GM18502 (cell line): Measurements from ENCODE around the gene KIF27.
"Not testable (repeated sequence)": the region's sequence is repeated elsewhere in the genome, so short reads cannot be mapped to it uniquely, and the experiment has no call there.

Source experiments
- ATAC-seq: cut with Tn5 transposase; IDR thresholded peaks from one replicate; pipeline ENCODE4 v1.9.1; 2021; ENCODE audit warnings: mild to moderate bottlenecking; ENCODE audit not compliant: unreplicated experiment, poor library complexity

Gene KIF27

GRCh38 chr9:83817011-83817355, 104.2 kb downstream of the KIF27 start:
- not testable (repeated sequence) for ATAC-seq

GRCh38 chr9:83815120-83815519, 106.1 kb downstream of the KIF27 start:
- not testable (repeated sequence) for ATAC-seq

- ATAC-seq, result not testable (repeated sequence)
Measured at GRCh38 chr9:83809213-83809612, 112.0 kb downstream of the KIF27 start.

- not testable (repeated sequence) for ATAC-seq
Measured at GRCh38 chr9:83804454-83804853, 116.8 kb downstream of the KIF27 start.

GRCh38 chr9:83803941-83804340, 117.3 kb downstream of the KIF27 start:
- not testable (repeated sequence) for ATAC-seq

GRCh38 chr9:83800236-83801033, 120.8 kb downstream of the KIF27 start:
- ATAC-seq, result no peak

GRCh38 chr9:83794051-83794450, 127.2 kb downstream of the KIF27 start:
- ATAC-seq, result peak; percentile 48

GRCh38 chr9:83792746-83793145, 128.5 kb downstream of the KIF27 start:
- ATAC-seq, result no peak
